Upper lobe of right lung (tissue), 1 donor: ENCODE results near the gene MUTYH. TPM values are rescaled to one million over a fixed set of nuclear protein-coding genes. Genes with fewer than 3 reads are reported as not detected.

ENCODE experiments used
- ATAC-seq: fragments of 200-7000 bp; cut with Tn5 transposase; one replicate; pipeline ENCODE4 v1.9.1; 2020; ENCODE audit warnings: mild to moderate bottlenecking, moderate library complexity
- DNase-seq: peaks from one replicate; pipeline ENCODE4 v3.0.0-alpha.2; 2020
- H3K27ac ChIP-seq: fragments of 200-600 bp; one replicate; pipeline ENCODE4 v1.8.0; 2022
- H3K27me3 ChIP-seq: fragments of 200-600 bp; one replicate; pipeline ENCODE4 v1.8.0; 2022; ENCODE audit warnings: mild to moderate bottlenecking
- H3K36me3 ChIP-seq: fragments of 200-600 bp; one replicate; pipeline ENCODE4 v1.8.0; 2022
- H3K4me1 ChIP-seq: fragments of 200-600 bp; one replicate; pipeline ENCODE4 v1.8.0; 2022
- H3K4me3 ChIP-seq: fragments of 200-600 bp; one replicate; pipeline ENCODE4 v1.8.0; 2022; ENCODE audit warnings: mild to moderate bottlenecking
- H3K9me3 ChIP-seq: fragments of 200-600 bp; one replicate; pipeline ENCODE4 v1.8.0; 2022
- CTCF ChIP-seq: fragments of 200-600 bp; IDR thresholded peaks from one replicate; pipeline ENCODE4 v1.8.0; 2022; ENCODE audit warnings: antibody characterized with exemption
- intact Hi-C: fragments of 100-400 bp; cut with DNase I; formaldehyde crosslinking; loops from one replicate; pipeline ENCODE4 v1.11.0; 2022
- total RNA-seq: library from RNA; stranded (reverse); fragmentation: NEBNext Ultra II Directional; extraction: Animal tissue kit (Norgen Biotek cat#: 25700); gene quantifications from one replicate; pipeline ENCODE4 v1.2.1, GENCODE V29; 2021
- donor health status: DM: no; HTN: yes; CAD: no; lungs with severe emphysema.

The MUTYH gene
- total RNA-seq, 1 donor from 2014 or later: 20.3 TPM

GRCh38 chr1:45340816-45341466 is 701 bp upstream of the MUTYH start:
- Histone ChIP-seq H3K4me3 (peak overlapping the region; percentile 77), H3K4me1 (peaks cover 26% of the 10 kb centered on the region), H3K9me3 (no peaks in the 10 kb centered on the region), H3K27me3 (no peaks in the 10 kb centered on the region), H3K36me3 (peaks cover 41% of the 10 kb centered on the region), H3K27ac (peak overlapping the region; percentile 98)
- intact Hi-C loops: no loop called here
- ATAC-seq: no peak
- DNase-seq: no peak
- no peak for TF ChIP-seq CTCF

GRCh38 chr1:45337630-45338325 is 2.5 kb downstream of the MUTYH start:
- intact Hi-C loops: no loop called here
- TF ChIP-seq CTCF: no peak
- no peaks in the 10 kb centered on the region for H3K9me3 ChIP-seq

GRCh38 chr1:45335855-45336324 is 4.3 kb downstream of the MUTYH start:
- no peak for TF ChIP-seq CTCF
- Histone ChIP-seq H3K27ac (peak overlapping the region; percentile 17), H3K27me3 (no peaks in the 10 kb centered on the region), H3K9me3 (no peaks in the 10 kb centered on the region), H3K36me3 (peaks cover 28% of the 10 kb centered on the region), H3K4me1 (peaks cover 16% of the 10 kb centered on the region), H3K4me3 (no peak overlapping the region)
- DNase-seq (no peak), ATAC-seq (no peak)
- intact Hi-C loops: no loop called here

More at GRCh38 chr1:45337630-45338325, 2.5 kb downstream of the MUTYH start:
- H3K4me3 ChIP-seq: no peak overlapping the region
- H3K27me3 ChIP-seq: no peaks in the 10 kb centered on the region
- peaks cover 31% of the 10 kb centered on the region for H3K4me1 ChIP-seq
- peaks cover 22% of the 10 kb centered on the region for H3K36me3 ChIP-seq
- H3K27ac ChIP-seq: no peak overlapping the region
- ATAC-seq (no peak), DNase-seq (no peak)

GRCh38 chr1:45334308-45335245 is 5.7 kb downstream of the MUTYH start:
- H3K4me1 ChIP-seq: peaks cover 14% of the 10 kb centered on the region
- DNase-seq: no peak
- no peak overlapping the region for H3K4me3 ChIP-seq
- TF ChIP-seq CTCF: no peak
- intact Hi-C loops: no loop called here
- H3K9me3 ChIP-seq: no peaks in the 10 kb centered on the region
- peak; percentile 37 for ATAC-seq
- H3K27me3 ChIP-seq: no peaks in the 10 kb centered on the region
- H3K36me3 ChIP-seq: peaks cover 35% of the 10 kb centered on the region
- H3K27ac ChIP-seq: no peak overlapping the region

GRCh38 chr1:45332346-45332720 is 7.9 kb downstream of the MUTYH start:
- peaks cover 35% of the 10 kb centered on the region for H3K36me3 ChIP-seq
- no peak overlapping the region for H3K27ac ChIP-seq
- H3K4me3 ChIP-seq: no peak overlapping the region
- no peaks in the 10 kb centered on the region for H3K27me3 ChIP-seq
- H3K9me3 ChIP-seq: no peaks in the 10 kb centered on the region
- ATAC-seq (no peak), DNase-seq (no peak)
- no peak for TF ChIP-seq CTCF
- H3K4me1 ChIP-seq: peaks cover 10% of the 10 kb centered on the region
- intact Hi-C loops: no loop called here
